ENCODE measurements around the gene NPAS1. TPM values are rescaled to one million over a fixed set of nuclear protein-coding genes. Genes with fewer than 3 reads are reported as not detected.

NPAS1 gene
- total and polyA plus RNA-seq, 2 of the 13 experiments (the other 11 are each of a cell fraction or from before 2014, with no cell fraction given), result 0.35 to 2.9 TPM

DNA sequence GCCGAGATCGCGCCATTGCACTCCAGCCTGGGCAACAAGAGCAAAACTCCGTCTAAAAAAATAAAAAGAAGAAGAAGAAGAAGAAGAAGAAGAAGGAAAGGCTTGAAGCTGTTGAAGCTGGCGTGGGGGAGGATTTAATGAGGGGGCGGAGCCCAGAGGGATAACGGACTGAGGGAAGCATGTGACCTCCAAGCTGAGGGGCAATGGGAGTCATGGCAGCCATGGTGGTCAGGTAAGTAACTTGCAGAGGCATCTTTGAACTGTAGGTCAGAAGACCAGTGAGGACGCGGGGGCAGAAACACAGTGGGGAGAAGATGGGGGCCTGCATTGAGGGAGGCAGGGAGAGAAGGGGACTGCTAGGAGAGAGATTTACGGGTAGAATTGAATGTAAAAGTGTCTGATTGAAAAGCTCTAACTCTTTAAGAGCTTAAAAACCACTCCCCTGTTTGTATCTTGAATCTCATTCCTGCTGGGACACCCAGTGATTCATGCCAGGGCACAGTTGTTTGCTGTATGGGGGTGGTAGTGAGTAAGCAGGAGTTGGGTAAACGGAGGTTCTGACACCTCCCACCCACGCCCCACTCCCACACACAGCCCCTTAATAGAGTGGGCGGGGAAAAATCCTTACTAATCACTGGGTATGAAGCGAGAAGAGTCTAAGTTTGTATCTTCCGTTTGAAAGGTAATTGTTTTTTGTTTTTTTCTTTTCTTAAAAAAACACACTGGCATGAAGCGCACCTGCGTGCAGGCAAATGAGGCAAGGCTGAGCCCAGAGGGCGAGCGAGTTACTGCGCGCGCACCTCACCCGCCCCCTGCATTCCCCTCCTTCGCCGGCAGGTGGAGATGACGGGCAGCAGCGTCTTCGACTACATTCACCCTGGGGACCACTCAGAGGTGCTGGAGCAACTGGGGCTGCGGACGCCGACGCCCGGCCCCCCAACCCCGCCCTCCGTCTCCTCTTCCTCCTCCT, 15.8 kb downstream of the NPAS1 start (continued):
- TF ChIP-seq ZNF501 (CRISPR knock-in tag; IDR thresholded peaks at IDR 0.05) (peak; percentile 82; the same call in 1 of the 2 replicates), ZFP62 (CRISPR knock-in tag; IDR thresholded peaks at IDR 0.05) (no peak), GABPB1 (CRISPR knock-in tag; IDR thresholded peaks at IDR 0.05) (peak; percentile 36; the same call in 1 of the 2 replicates), ZNF724P (CRISPR knock-in tag; IDR thresholded peaks at IDR 0.05; ENCODE audit: borderline replicate concordance) (no peak), ATF7-NPFF (CRISPR knock-in tag; IDR thresholded peaks at IDR 0.05; ENCODE audit: low read depth) (no peak), NFE2L2 (IDR thresholded peaks at IDR 0.05; ENCODE audit: low read length) (no peak), ZNF354B (CRISPR knock-in tag; IDR thresholded peaks at IDR 0.05) (no peak), MBNL3 (CRISPR knock-in tag; conservative IDR thresholded peaks at IDR 0.05) (no peak)
- TF ChIP-seq, protein P1, sequence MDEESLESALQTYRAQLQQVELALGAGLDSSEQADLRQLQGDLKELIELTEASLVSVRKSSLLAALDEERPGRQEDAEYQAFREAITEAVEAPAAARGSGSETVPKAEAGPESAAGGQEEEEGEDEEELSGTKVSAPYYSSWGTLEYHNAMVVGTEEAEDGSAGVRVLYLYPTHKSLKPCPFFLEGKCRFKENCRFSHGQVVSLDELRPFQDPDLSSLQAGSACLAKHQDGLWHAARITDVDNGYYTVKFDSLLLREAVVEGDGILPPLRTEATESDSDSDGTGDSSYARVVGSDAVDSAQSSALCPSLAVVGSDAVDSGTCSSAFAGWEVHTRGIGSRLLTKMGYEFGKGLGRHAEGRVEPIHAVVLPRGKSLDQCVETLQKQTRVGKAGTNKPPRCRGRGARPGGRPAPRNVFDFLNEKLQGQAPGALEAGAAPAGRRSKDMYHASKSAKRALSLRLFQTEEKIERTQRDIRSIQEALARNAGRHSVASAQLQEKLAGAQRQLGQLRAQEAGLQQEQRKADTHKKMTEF (CRISPR knock-in tag; IDR thresholded peaks at IDR 0.05), result no peak; the same call in 1 of the 2 replicates
- TF ChIP-seq, protein P2, sequence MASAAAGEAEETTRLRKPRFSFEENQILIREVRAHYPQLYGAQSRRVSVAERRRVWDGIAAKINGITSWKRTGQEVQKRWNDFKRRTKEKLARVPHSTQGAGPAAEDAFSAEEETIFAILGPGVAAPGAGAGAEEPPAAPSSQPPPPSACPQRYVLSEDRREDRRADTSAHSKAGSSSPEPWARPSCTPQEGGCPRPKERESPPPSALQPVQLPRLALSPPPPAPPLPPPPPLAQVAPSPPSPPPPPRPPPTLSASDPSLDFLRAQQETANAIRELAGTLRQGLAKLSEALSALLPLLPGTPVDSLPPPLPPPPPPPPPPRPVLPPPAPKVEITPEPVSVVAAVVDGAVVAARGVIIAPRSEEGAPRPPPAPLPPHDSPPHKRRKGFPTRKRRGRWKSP (CRISPR knock-in tag; IDR thresholded peaks at IDR 0.05), result no peak
- TF ChIP-seq, protein P3, sequence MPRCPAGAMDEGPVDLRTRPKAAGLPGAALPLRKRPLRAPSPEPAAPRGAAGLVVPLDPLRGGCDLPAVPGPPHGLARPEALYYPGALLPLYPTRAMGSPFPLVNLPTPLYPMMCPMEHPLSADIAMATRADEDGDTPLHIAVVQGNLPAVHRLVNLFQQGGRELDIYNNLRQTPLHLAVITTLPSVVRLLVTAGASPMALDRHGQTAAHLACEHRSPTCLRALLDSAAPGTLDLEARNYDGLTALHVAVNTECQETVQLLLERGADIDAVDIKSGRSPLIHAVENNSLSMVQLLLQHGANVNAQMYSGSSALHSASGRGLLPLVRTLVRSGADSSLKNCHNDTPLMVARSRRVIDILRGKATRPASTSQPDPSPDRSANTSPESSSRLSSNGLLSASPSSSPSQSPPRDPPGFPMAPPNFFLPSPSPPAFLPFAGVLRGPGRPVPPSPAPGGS (CRISPR knock-in tag; IDR thresholded peaks at IDR 0.05), result no peak
- TF ChIP-seq, protein P4, sequence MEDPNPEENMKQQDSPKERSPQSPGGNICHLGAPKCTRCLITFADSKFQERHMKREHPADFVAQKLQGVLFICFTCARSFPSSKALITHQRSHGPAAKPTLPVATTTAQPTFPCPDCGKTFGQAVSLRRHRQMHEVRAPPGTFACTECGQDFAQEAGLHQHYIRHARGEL (CRISPR knock-in tag; IDR thresholded peaks at IDR 0.05), result no peak
- TF ChIP-seq, protein P5, sequence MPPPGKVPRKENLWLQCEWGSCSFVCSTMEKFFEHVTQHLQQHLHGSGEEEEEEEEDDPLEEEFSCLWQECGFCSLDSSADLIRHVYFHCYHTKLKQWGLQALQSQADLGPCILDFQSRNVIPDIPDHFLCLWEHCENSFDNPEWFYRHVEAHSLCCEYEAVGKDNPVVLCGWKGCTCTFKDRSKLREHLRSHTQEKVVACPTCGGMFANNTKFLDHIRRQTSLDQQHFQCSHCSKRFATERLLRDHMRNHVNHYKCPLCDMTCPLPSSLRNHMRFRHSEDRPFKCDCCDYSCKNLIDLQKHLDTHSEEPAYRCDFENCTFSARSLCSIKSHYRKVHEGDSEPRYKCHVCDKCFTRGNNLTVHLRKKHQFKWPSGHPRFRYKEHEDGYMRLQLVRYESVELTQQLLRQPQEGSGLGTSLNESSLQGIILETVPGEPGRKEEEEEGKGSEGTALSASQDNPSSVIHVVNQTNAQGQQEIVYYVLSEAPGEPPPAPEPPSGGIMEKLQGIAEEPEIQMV (CRISPR knock-in tag; IDR thresholded peaks at IDR 0.05; ENCODE audit: low read depth), result no peak
- TF ChIP-seq, protein P6, sequence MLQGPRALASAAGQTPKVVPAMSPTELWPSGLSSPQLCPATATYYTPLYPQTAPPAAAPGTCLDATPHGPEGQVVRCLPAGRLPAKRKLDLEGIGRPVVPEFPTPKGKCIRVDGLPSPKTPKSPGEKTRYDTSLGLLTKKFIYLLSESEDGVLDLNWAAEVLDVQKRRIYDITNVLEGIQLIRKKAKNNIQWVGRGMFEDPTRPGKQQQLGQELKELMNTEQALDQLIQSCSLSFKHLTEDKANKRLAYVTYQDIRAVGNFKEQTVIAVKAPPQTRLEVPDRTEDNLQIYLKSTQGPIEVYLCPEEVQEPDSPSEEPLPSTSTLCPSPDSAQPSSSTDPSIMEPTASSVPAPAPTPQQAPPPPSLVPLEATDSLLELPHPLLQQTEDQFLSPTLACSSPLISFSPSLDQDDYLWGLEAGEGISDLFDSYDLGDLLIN (CRISPR knock-in tag; IDR thresholded peaks at IDR 0.05; ENCODE audit: borderline replicate concordance), result no peak
- TF ChIP-seq, protein P7, sequence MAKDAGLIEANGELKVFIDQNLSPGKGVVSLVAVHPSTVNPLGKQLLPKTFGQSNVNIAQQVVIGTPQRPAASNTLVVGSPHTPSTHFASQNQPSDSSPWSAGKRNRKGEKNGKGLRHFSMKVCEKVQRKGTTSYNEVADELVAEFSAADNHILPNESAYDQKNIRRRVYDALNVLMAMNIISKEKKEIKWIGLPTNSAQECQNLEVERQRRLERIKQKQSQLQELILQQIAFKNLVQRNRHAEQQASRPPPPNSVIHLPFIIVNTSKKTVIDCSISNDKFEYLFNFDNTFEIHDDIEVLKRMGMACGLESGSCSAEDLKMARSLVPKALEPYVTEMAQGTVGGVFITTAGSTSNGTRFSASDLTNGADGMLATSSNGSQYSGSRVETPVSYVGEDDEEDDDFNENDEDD (CRISPR knock-in tag; IDR thresholded peaks at IDR 0.05; ENCODE audit: borderline replicate concordance), result no peak
- TF ChIP-seq, protein P8, sequence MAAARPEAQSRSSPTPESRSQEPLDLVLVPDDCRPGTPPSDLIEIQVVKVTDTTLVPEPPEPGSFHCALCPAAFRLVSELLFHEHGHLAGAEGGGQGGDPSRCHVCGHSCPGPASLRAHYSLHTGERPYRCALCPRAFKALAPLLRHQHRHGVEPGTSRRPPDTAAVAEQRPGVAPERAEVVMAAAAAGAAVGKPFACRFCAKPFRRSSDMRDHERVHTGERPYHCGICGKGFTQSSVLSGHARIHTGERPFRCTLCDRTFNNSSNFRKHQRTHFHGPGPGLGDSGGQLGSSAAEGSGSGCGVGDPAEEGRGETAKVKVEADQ (CRISPR knock-in tag; IDR thresholded peaks at IDR 0.05; ENCODE audit: borderline replicate concordance), result peak; percentile 40; the same call in 1 of the 2 replicates
